ENCODE data around the gene SYT17. TPM values are rescaled to one million over a fixed set of nuclear protein-coding genes. Genes with fewer than 3 reads are reported as not detected.

SYT17 gene
- total RNA-seq, 1 experiment from 2014 or later, result 3.2 TPM

DNA sequence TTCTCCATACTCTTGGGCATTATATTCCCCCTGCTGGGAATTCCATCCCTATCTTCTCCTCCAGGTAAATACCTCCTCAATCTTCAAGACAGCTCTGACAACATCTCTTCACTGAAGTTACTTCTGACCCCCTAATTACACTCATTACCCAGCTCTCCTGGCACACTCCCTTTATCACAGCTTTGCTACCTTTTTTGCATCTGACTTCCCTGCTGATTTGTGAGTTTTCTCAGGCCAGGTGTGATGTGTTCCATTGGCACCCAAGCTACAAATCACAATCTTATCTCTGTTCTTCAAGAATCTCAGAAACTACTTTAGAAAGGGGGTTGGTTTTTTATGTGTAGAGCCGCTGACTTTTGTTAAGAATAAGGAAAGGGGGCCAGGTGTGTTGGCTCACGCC lies 131.5 kb downstream of the SYT17 start:
- DNase-seq (ENCODE audit: low spot score), result no peak

DNA sequence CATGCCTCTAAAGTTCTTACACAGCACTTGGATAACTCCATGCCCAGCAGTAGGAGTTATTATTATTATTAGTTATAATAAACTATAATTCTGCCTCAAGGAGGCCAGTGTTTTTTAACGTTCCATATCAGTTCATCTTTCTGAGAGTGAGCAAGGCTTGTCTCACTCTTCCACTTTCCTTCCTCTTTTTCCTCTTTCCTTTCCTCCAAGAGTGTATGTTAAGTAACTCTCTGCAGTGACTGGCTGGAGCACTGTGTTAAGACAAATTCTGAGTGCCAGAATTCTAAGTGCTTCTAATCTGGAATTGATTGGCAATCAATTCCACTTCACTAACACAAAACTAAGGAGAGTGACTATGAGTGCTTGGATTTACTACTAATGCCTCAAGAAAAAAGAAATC lies 133.9 kb downstream of the SYT17 start:
- DNase-seq (ENCODE audit: low spot score), result no peak

- DNase-seq (ENCODE audit: low spot score), result peak; percentile 35
Measured at GRCh38 chr16:19304750-19305149, 136.7 kb downstream of the SYT17 start.

DNA sequence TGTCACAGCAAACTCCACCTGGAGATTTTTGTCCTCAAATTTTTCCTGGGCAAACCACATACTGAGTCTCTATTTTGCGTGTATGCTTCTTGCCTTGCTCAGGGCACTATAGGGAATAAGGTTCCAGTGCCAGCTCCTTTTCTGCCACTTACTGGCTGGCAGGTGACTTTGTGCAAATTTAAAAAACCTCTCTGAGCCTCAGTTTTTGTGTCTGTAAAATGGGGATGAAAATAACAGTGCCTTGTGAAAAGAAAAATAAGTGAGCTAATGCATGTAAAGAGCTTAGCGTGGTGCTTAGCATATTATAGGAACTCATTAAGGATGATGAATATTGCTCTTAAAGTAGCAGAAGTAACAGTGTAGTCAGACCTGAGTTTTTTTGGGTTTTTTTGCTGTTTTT lies 137.4 kb downstream of the SYT17 start:
- no peak for DNase-seq (ENCODE audit: low spot score)

- no peak for DNase-seq (ENCODE audit: low spot score)
Measured at GRCh38 chr16:19307587-19308241, 139.7 kb downstream of the SYT17 start.

DNA sequence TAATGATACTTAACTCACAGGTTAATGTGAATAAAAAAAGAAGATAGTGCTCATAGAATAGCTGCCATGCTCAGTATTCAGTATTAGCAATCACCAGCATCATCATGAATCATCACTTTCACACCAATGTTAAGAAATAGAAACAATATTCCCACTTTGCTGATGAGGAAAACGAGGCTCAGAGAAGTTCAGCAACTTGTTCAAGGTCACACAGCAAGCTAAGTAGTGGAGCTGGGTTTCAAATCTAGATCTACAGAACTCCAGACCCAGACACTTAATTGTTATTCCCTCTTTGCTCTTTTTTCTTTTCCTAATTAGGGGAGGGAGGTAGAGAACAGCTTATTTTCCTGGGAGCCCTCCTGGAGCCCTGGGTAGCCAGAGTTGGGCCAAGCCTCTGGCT lies 140.4 kb downstream of the SYT17 start:
- no peak for DNase-seq (ENCODE audit: low spot score)

DNA sequence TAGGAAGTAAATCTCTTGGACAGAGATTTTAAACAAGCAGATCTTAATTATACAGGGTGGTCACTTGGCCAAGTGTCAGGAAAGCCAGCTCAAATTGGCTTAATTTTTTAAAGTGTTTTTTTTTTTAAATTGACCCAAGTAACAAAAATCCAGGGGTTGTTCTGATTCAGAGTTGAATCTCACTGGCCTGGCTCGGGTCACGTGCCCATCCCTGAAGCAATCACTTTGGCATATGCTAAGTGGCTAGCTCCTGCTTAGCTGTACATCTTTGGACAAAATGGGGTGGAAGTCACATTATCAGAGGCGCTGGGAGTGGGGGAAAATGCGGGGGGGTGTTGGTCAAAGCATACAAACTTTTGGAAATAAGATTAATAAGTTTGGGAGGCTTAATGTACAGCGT lies 141.1 kb downstream of the SYT17 start:
- no peak for DNase-seq (ENCODE audit: low spot score)

- DNase-seq (ENCODE audit: low spot score), result no peak
Measured at GRCh38 chr16:19314718-19315425, 146.8 kb downstream of the SYT17 start.

GRCh38 chr16:19315889-19316433 lies 147.9 kb downstream of the SYT17 start:
- no peak for DNase-seq (ENCODE audit: low spot score)

DNA sequence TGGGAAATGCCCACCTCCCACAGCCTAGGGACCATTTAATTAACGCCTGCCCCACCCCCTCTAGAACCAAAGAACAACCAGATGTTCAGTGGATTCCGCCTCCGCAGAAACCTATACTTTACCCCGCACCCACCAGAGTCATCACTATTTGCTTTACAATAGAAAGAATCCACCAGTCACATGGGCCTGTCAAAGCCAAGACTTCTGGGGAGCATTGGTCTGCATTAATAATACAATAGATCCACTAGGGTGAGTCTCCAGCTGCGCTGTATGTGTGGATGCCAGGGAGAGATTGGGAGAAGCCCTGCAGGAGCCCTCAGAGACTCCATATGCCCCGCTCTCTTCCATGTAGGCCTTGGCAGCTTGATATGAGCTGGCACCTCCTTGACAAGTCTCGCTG lies 148.8 kb downstream of the SYT17 start:
- no peak for DNase-seq (ENCODE audit: low spot score)

Other genes with a start within 250 kb of the SYT17 start
- gene SMG1, start 241.8 kb upstream of the SYT17 start, total RNA-seq (2014; rRNA removed; shearing (Covaris generic)), result 14.5 and 16.9 TPM in 2 replicates
- 0.77 and 1.5 TPM in 2 replicates for gene TMC7, start 184.3 kb upstream of the SYT17 start, total RNA-seq (2014; rRNA removed; shearing (Covaris generic))
- gene COQ7, start 100.6 kb upstream of the SYT17 start, total RNA-seq (2014; rRNA removed; shearing (Covaris generic)), result 8.2 and 25.8 TPM in 2 replicates
- 8.2 and 8.7 TPM in 2 replicates for gene ITPRIPL2, start 54.3 kb upstream of the SYT17 start, total RNA-seq (2014; rRNA removed; shearing (Covaris generic))
- gene CLEC19A, start 117.5 kb downstream of the SYT17 start, total RNA-seq (2014; rRNA removed; shearing (Covaris generic)), result 0.10 and 0.68 TPM in 2 replicates
- not detected in 2 replicates for gene TMC5, start 249.6 kb downstream of the SYT17 start, total RNA-seq (2014; rRNA removed; shearing (Covaris generic))